HG03039 (cell line): ENCODE measurements around the gene DISC1.
"Not testable (repeated sequence)": the region's sequence is repeated elsewhere in the genome, so short reads cannot be mapped to it uniquely, and the experiment has no call there.

Experiments used
- ATAC-seq: cut with Tn5 transposase; IDR thresholded peaks from one replicate; pipeline ENCODE4 v1.9.1; 2021; ENCODE audit warnings: mild to moderate bottlenecking, moderate library complexity; ENCODE audit not compliant: unreplicated experiment

DISC1 gene

GRCh38 chr1:231761747-231762541, 135.4 kb downstream of the DISC1 start:
- ATAC-seq = no peak

- no peak for ATAC-seq
These were observed 136.9 kb downstream of the DISC1 start for GRCh38 chr1:231763456-231763855.

GRCh38 chr1:231765825-231766224, 139.2 kb downstream of the DISC1 start:
- ATAC-seq = not testable (repeated sequence)

- no peak for ATAC-seq
These were observed 140.9 kb downstream of the DISC1 start for GRCh38 chr1:231767471-231767870.

- no peak for ATAC-seq
These were observed 141.8 kb downstream of the DISC1 start for GRCh38 chr1:231768416-231768815.

GRCh38 chr1:231770506-231771175, 144.1 kb downstream of the DISC1 start:
- no peak for ATAC-seq

- ATAC-seq = no peak
These were observed 148.2 kb downstream of the DISC1 start for GRCh38 chr1:231774719-231775335.

- no peak for ATAC-seq
These were observed 149.6 kb downstream of the DISC1 start for GRCh38 chr1:231776010-231776756.

GRCh38 chr1:231776757-231777062, 150.1 kb downstream of the DISC1 start:
- no peak for ATAC-seq

GRCh38 chr1:231778009-231778719, 151.6 kb downstream of the DISC1 start:
- no peak for ATAC-seq

- ATAC-seq = no peak
These were observed 152.5 kb downstream of the DISC1 start for GRCh38 chr1:231779081-231779480.

GRCh38 chr1:231781892-231782291, 155.3 kb downstream of the DISC1 start:
- no peak for ATAC-seq

GRCh38 chr1:231785073-231785472, 158.5 kb downstream of the DISC1 start:
- not testable (repeated sequence) for ATAC-seq

GRCh38 chr1:231786126-231786525, 159.5 kb downstream of the DISC1 start:
- ATAC-seq = no peak

GRCh38 chr1:231792634-231793033, 166.0 kb downstream of the DISC1 start:
- no peak for ATAC-seq

- no peak for ATAC-seq
These were observed 167.3 kb downstream of the DISC1 start for GRCh38 chr1:231793893-231794292.

- ATAC-seq = no peak
These were observed 169.6 kb downstream of the DISC1 start for GRCh38 chr1:231796141-231796540.

GRCh38 chr1:231799363-231799986, 172.9 kb downstream of the DISC1 start:
- no peak for ATAC-seq

GRCh38 chr1:231800108-231800507, 173.5 kb downstream of the DISC1 start:
- ATAC-seq = no peak

GRCh38 chr1:231801042-231801585, 174.5 kb downstream of the DISC1 start:
- ATAC-seq = no peak
